PFSK-1 (cell line): ENCODE results near the gene RPS18.

ENCODE experiments used
- FOXP2 ChIP-seq: optimal IDR thresholded peaks from 2 replicates; pipeline ENCODE3; 2011; ENCODE audit warnings: borderline replicate concordance, control low read depth, inconsistent platforms; ENCODE audit not compliant: insufficient read depth; ENCODE audit errors: extremely low read length, extremely low read depth
- POLR2AphosphoS5 ChIP-seq: IDR thresholded peaks from 2 replicates; pipeline ENCODE4 v1.6.1; 2012; ENCODE audit warnings: low read depth, mild to moderate bottlenecking, control low read depth, low read length, moderate library complexity
- REST ChIP-seq, 2 experiments: IDR thresholded peaks; 2 replicates each; pipeline versions ENCODE4 v1.6.1 to v1.8.0; 2011 to 2012; ENCODE audit warnings: low read depth in 2 of 2, low read length in 2 of 2, control low read depth in 1 of 2, inconsistent platforms in 1 of 2, mild to moderate bottlenecking in 1 of 2, moderate library complexity in 1 of 2; ENCODE audit not compliant: insufficient read depth in 1 of 2
- SIN3A ChIP-seq: IDR thresholded peaks from 2 replicates; pipeline ENCODE4 v1.6.1; 2012; ENCODE audit warnings: mild to moderate bottlenecking, low read length, moderate library complexity, borderline replicate concordance; ENCODE audit not compliant: insufficient read depth
- TAF1 ChIP-seq: IDR thresholded peaks from 2 replicates; pipeline ENCODE4 v1.6.1; 2012; ENCODE audit warnings: low read length, control low read depth, borderline replicate concordance; ENCODE audit not compliant: insufficient read depth

Gene RPS18

GRCh38 chr6:33237741-33238140 is 34.1 kb upstream of the RPS18 start:
- TF ChIP-seq TAF1 (no peak), POLR2AphosphoS5 (no peak), SIN3A (no peak), REST (IDR thresholded peaks at IDR 0.05; ENCODE audit: insufficient read depth in 1 of 2, low read depth in 2 of 2, low read length in 2 of 2) (no peak), FOXP2 (no peak)

GRCh38 chr6:33241968-33242367 is 29.9 kb upstream of the RPS18 start:
- TF ChIP-seq POLR2AphosphoS5 (no peak), REST (IDR thresholded peaks at IDR 0.05; ENCODE audit: insufficient read depth in 1 of 2, low read depth in 2 of 2, low read length in 2 of 2) (no peak), TAF1 (no peak), FOXP2 (no peak), SIN3A (no peak)

- TF ChIP-seq POLR2AphosphoS5: no peak
- TF ChIP-seq SIN3A: no peak
- TF ChIP-seq TAF1: no peak
- TF ChIP-seq FOXP2: no peak
- TF ChIP-seq REST (IDR thresholded peaks at IDR 0.05; ENCODE audit: insufficient read depth in 1 of 2, low read depth in 2 of 2, low read length in 2 of 2): no peak
These were observed 28.4 kb upstream of the RPS18 start for GRCh38 chr6:33243476-33243875.

GRCh38 chr6:33247977-33248642 is 23.8 kb upstream of the RPS18 start:
- TF ChIP-seq SIN3A (0 out of 2 replicates have a peak, but pooled peaks have one; percentile 53), POLR2AphosphoS5 (no peak), TAF1 (no peak), FOXP2 (peak; percentile 27), REST (IDR thresholded peaks at IDR 0.05; ENCODE audit: insufficient read depth in 1 of 2, low read depth in 2 of 2, low read length in 2 of 2) (no peak)

GRCh38 chr6:33248643-33248931 is 23.3 kb upstream of the RPS18 start:
- TF ChIP-seq REST (IDR thresholded peaks at IDR 0.05; ENCODE audit: insufficient read depth in 1 of 2, low read depth in 2 of 2, low read length in 2 of 2) (no peak), FOXP2 (peak; percentile 1)
